Caco-2 (cell line): ENCODE results near the gene ARHGAP25. TPM values are rescaled to one million over a fixed set of nuclear protein-coding genes. Genes with fewer than 3 reads are reported as not detected.

Experiments
- BruUV-seq: library from RNA; stranded (reverse); fragments of 400-500 nt; replicated peaks from 2 replicates; lab custom pipeline; 2021; lab: Mats Ljungman, UMichigan
- CTCF ChIA-PET: fragments of 300-600 bp; sonication (Branson Sonifier 250); formaldehyde crosslinking; loops from one replicate; lab custom pipeline; 2022; ENCODE audit warnings: antibody characterized with exemption; lab: Charles Lee
- POLR2A ChIA-PET: fragments of 300-600 bp; sonication (Branson Sonifier 250); formaldehyde crosslinking; loops from one replicate; lab custom pipeline; 2022; ENCODE audit warnings: antibody characterized with exemption; lab: Charles Lee
- DNase-seq, 2 experiments: peaks; one replicate each; pipeline versions ENCODE4 v3.0.0 to v3.0.0-alpha.2; 2020 to 2022
- H3K27me3 ChIP-seq: replicated peaks from 2 replicates; pipeline ENCODE4 v1.6.0; 2011; ENCODE audit warnings: low read length; ENCODE audit not compliant: control insufficient read depth, insufficient read depth
- H3K36me3 ChIP-seq: 2 replicates; pipeline ENCODE4 v1.5.1; 2011; ENCODE audit warnings: low read length; ENCODE audit not compliant: control insufficient read depth, insufficient read depth
- H3K4me1 ChIP-seq: fragments of 250-450 bp; sonication (Bioruptor Pico); 2 replicates; pipeline ENCODE4 v1.5.1; 2020; ENCODE audit warnings: mild to moderate bottlenecking
- H3K4me3 ChIP-seq: 2 replicates; pipeline ENCODE4 v1.5.1; 2011; ENCODE audit warnings: low read depth, mild to moderate bottlenecking, control low read depth, low read length
- H3K9me3 ChIP-seq: fragments of 250-450 bp; sonication (Bioruptor Pico); 2 replicates; pipeline ENCODE4 v1.5.1; 2020; ENCODE audit warnings: mild to moderate bottlenecking, moderate library complexity
- H3K27ac Mint-ChIP-seq: one replicate; pipeline ENCODE4 v1.8.0; 2022; ENCODE audit warnings: mixed read lengths; ENCODE audit not compliant: unreplicated experiment
- H3K27me3 Mint-ChIP-seq: one replicate; pipeline ENCODE4 v1.8.0; 2022; ENCODE audit warnings: mixed read lengths; ENCODE audit not compliant: insufficient read depth, unreplicated experiment
- H3K36me3 Mint-ChIP-seq: one replicate; pipeline ENCODE4 v1.8.0; 2022; ENCODE audit warnings: mild to moderate bottlenecking, mixed read lengths; ENCODE audit not compliant: insufficient read depth, unreplicated experiment
- H3K4me1 Mint-ChIP-seq: one replicate; pipeline ENCODE4 v1.8.0; 2022; ENCODE audit warnings: low read depth, mixed read lengths; ENCODE audit not compliant: unreplicated experiment
- H3K4me3 Mint-ChIP-seq: one replicate; pipeline ENCODE4 v1.8.0; 2022; ENCODE audit warnings: mild to moderate bottlenecking, moderate library complexity, mixed read lengths; ENCODE audit not compliant: unreplicated experiment
- H3K9me3 Mint-ChIP-seq: one replicate; pipeline ENCODE4 v1.8.0; 2022; ENCODE audit warnings: mixed read lengths; ENCODE audit not compliant: unreplicated experiment
- CTCF ChIP-seq, 2 experiments: fragments of 200-600 bp in 1 of 2; IDR thresholded peaks; 1 replicate in 1 of 2; 2 replicates in 1 of 2; pipeline versions ENCODE4 v1.5.1 to v1.8.0; 2011 to 2022; ENCODE audit warnings: antibody characterized with exemption in 1 of 2, control low read depth in 1 of 2, inconsistent platforms in 1 of 2, low read depth in 1 of 2, low read length in 1 of 2, mild to moderate bottlenecking in 1 of 2, moderate library complexity in 1 of 2; ENCODE audit not compliant: insufficient read depth in 1 of 2, severe bottlenecking in 1 of 2, unreplicated experiment in 1 of 2
- intact Hi-C: fragments of 100-400 bp; cut with micrococcal nuclease; formaldehyde crosslinking; loops from one replicate; pipeline ENCODE4 v1.10.0; 2022; ENCODE audit not compliant: unreplicated experiment
- total RNA-seq: library from RNA; stranded (reverse); gene quantifications from 2 replicates; pipeline ENCODE4 v1.2.3, GENCODE V29; 2022

The ARHGAP25 gene
- total RNA-seq, 1 experiment from 2014 or later, result 0.48 TPM

GRCh38 chr2:68726608-68727367, 7.8 kb upstream of the ARHGAP25 start:
- H3K36me3 ChIP-seq, result no peaks in the 10 kb centered on the region
- intact Hi-C loops, result no loop called here
- peaks cover 11% of the 10 kb centered on the region for H3K4me1 Mint-ChIP-seq
- ChIA-PET POLR2A (no interaction called here), CTCF (no interaction called here)
- BruUV-seq, result no TSS peak
- no peak for DNase-seq
- H3K4me3 Mint-ChIP-seq, result no peak overlapping the region
- no peaks in the 10 kb centered on the region for H3K27me3 ChIP-seq
- no peak for TF ChIP-seq CTCF (IDR thresholded peaks at IDR 0.05; ENCODE audit: insufficient read depth in 1 of 2, low read depth in 1 of 2, low read length in 1 of 2, severe bottlenecking in 1 of 2, unreplicated experiment in 1 of 2)
- no peak overlapping the region for H3K4me3 ChIP-seq
- no peak overlapping the region for H3K27ac Mint-ChIP-seq
- H3K9me3 Mint-ChIP-seq, result peaks cover 7% of the 10 kb centered on the region
- H3K9me3 ChIP-seq, result no peaks in the 10 kb centered on the region
- peaks cover 2% of the 10 kb centered on the region for H3K27me3 Mint-ChIP-seq
- peaks cover 2% of the 10 kb centered on the region for H3K36me3 Mint-ChIP-seq
- no peaks in the 10 kb centered on the region for H3K4me1 ChIP-seq

GRCh38 chr2:68727683-68728375, 6.8 kb upstream of the ARHGAP25 start:
- peaks cover 11% of the 10 kb centered on the region for H3K4me1 Mint-ChIP-seq
- no peaks in the 10 kb centered on the region for H3K36me3 Mint-ChIP-seq
- no peak for DNase-seq
- H3K9me3 Mint-ChIP-seq, result peaks cover 9% of the 10 kb centered on the region
- H3K27ac Mint-ChIP-seq, result no peak overlapping the region
- Histone ChIP-seq H3K9me3 (no peaks in the 10 kb centered on the region), H3K4me1 (no peaks in the 10 kb centered on the region), H3K4me3 (no peak overlapping the region), H3K27me3 (no peaks in the 10 kb centered on the region), H3K36me3 (no peaks in the 10 kb centered on the region)
- H3K4me3 Mint-ChIP-seq, result no peak overlapping the region
- ChIA-PET CTCF (no interaction called here), POLR2A (no interaction called here)
- no peak for TF ChIP-seq CTCF (IDR thresholded peaks at IDR 0.05; ENCODE audit: insufficient read depth in 1 of 2, low read depth in 1 of 2, low read length in 1 of 2, severe bottlenecking in 1 of 2, unreplicated experiment in 1 of 2)
- H3K27me3 Mint-ChIP-seq, result no peaks in the 10 kb centered on the region
- BruUV-seq, result no TSS peak
- intact Hi-C loops, result no loop called here

GRCh38 chr2:68730828-68731227, 3.8 kb upstream of the ARHGAP25 start:
- POLR2A ChIA-PET, result no interaction called here
- CTCF ChIA-PET, result no interaction called here
- Histone ChIP-seq H3K9me3 (no peaks in the 10 kb centered on the region), H3K4me1 (no peaks in the 10 kb centered on the region), H3K4me3 (no peak overlapping the region), H3K27me3 (no peaks in the 10 kb centered on the region), H3K36me3 (no peaks in the 10 kb centered on the region)
- Mint-ChIP-seq H3K27ac (no peak overlapping the region), H3K36me3 (no peaks in the 10 kb centered on the region), H3K27me3 (no peaks in the 10 kb centered on the region), H3K4me3 (no peak overlapping the region), H3K9me3 (peaks cover 9% of the 10 kb centered on the region), H3K4me1 (peaks cover 11% of the 10 kb centered on the region)
- DNase-seq, result no peak
- no TSS peak for BruUV-seq
- intact Hi-C loops, result no loop called here
- no peak for TF ChIP-seq CTCF (IDR thresholded peaks at IDR 0.05; ENCODE audit: insufficient read depth in 1 of 2, low read depth in 1 of 2, low read length in 1 of 2, severe bottlenecking in 1 of 2, unreplicated experiment in 1 of 2)
